Umbilical cord (tissue), 2 donors: ENCODE data around the gene PLA2G2E. TPM values are rescaled to one million over a fixed set of nuclear protein-coding genes. Genes with fewer than 3 reads are reported as not detected.
"Not testable (repeated sequence)": the region's sequence is repeated elsewhere in the genome, so short reads cannot be mapped to it uniquely, and the experiment has no call there.

Experiments
- DNase-seq: peaks from one replicate; pipeline ENCODE4 v3.0.0-alpha.2; 2015; ENCODE audit warnings: low spot score
- total RNA-seq: library from RNA; depleted of rRNA; stranded (reverse); fragments of >200 nt; gene quantifications from one replicate; pipeline ENCODE4 v1.2.3, GENCODE V29; 2014; ENCODE audit warnings: low replicate concordance; ENCODE audit not compliant: insufficient read depth

Gene PLA2G2E
- total RNA-seq, 1 donor from 2014 or later = not detected

- DNase-seq = no peak
Measured at GRCh38 chr1:19884312-19884711, 39.1 kb downstream of the PLA2G2E start.

DNA sequence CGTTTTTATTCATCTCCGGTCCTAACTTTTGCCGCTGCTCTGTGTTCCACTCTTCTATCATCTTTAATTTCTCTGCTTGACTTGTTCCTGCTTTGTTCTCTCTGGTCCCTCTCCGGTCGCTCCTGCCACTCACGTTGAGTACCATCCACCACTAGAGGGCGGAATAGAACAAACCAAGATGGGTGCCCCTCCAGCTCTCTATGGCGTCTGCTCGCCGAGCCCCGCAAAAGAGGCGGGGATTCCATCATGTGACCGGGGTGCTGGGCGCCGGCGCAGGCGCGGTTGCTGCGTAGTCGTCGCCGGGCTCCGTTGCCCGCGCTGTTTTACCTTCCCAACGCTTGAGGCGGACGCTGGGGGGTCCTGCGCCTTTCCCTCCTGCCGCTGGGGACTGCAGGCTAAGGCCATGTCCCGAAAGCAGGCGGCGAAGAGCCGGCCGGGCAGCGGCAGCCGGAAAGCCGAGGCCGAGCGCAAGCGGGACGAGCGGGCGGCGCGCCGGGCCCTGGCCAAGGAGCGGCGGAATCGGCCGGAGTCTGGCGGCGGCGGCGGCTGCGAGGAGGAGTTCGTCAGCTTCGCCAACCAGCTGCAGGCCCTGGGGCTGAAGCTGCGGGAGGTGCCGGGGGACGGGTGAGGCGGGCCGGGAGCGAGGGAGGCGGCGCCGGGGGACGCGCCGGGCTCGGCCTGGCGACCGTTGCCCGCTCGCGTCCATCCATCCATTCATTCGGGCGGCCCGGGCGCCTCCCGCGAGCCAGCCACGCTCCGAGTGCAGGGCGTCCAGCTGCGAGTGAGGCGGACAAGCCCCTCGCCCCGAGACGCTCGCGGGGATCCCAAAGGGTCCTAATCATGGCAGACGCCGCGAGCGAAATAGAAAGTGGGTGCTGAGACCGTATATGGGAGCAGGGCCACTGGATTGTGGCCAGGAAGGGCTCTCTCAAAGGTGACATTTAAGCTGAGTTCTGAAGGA is 41.0 kb downstream of the PLA2G2E start, which contains the start of gene OTUD3:
Gene OTUD3, plus strand, starts transcription at position 285 of the 961 bp plus-strand sequence. Its CDS starts 119 bp downstream, at position 404.
- peak; percentile 99 for DNase-seq

GRCh38 chr1:19880841-19881240 is 42.6 kb downstream of the PLA2G2E start:
- not testable (repeated sequence) for DNase-seq

DNA sequence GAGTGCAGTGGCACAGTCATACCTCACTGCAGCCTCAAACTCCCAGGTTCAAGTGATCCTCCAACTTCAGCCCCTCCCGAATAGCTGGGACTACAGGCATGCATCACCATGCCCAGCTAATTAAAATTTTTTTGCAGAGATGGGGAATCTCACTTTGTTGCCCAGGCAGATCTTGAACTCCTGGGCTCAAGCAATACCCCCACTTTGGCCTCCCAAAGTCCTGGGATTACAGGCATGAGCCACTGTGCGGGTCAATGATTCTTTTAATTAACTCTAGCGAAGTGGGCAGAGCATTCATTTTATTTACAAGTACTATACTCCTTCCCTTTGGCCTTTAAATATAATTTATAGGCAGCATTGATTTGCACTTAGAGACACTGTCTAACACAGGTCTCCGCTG is 43.8 kb downstream of the PLA2G2E start:
- DNase-seq = no peak

DNA sequence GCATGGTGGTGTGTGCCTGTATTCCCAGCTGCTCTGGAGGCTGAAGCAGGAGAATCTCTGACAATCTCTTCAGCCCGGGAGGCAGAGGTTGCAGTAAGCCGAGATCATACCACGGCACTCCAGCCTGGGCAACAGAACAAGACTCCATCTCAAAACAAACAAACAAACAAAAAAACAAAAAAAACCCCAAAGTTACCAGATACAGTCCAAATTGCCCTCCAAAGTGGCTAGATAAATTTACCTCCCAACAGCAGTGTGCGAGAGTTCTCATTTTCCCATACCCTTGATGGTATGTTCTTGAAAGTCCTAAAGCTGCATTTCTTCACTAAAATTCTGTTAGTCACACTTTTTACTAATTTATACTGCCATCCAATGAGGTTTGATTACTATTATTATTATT is 44.2 kb downstream of the PLA2G2E start:
- DNase-seq = no peak

GRCh38 chr1:19878637-19878985 is 44.8 kb downstream of the PLA2G2E start:
- DNase-seq = no peak

GRCh38 chr1:19877821-19878636 is 45.4 kb downstream of the PLA2G2E start:
- DNase-seq = peak; percentile 17

DNA sequence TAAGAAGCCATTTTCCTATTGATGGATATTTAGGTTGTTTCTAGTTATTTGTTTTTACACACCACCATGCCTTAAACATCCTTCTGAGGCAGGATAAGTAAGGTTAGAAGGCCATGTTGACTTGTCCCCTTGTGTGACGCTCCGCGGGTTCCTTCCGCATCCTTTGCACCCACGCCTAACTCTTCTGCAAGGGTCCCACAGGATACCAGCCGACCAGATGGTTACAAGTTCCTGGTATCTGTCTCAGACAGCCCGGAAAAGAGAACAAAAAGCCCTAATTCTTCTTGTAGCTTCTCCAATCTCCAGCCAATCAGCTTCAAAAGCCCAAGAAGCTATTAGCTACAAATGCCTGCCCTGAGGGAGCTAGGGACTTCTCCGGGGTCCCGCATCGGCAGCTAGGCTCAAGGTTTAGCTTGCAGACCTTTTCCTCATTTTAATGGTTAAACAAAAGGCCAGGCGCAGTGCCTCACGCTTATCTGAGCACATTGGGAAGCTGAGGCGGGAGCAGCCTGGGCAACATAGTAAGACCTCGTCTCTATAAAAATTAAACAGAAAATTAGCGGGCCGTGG is 46.2 kb downstream of the PLA2G2E start:
- no peak for DNase-seq

GRCh38 chr1:19872190-19872589 is 51.2 kb downstream of the PLA2G2E start:
- no peak for DNase-seq

Other genes with a start within 250 kb of the PLA2G2E start
- gene TMCO4, start 123.7 kb downstream of the PLA2G2E start, total RNA-seq = 4.1 TPM
- not detected for gene RNF186, start 108.3 kb downstream of the PLA2G2E start, total RNA-seq
- 8.4 TPM for gene OTUD3, start 41.2 kb downstream of the PLA2G2E start, total RNA-seq
- 12.3 TPM for gene PLA2G2A, start 56.0 kb upstream of the PLA2G2E start, total RNA-seq
- gene PLA2G5, start 146.6 kb upstream of the PLA2G2E start, total RNA-seq = 4.8 TPM
- not detected for gene PLA2G2D, start 195.9 kb upstream of the PLA2G2E start, total RNA-seq
- 1.2 TPM for gene PLA2G2F, start 215.7 kb upstream of the PLA2G2E start, total RNA-seq